HL-60/S4 treated with retinoic acid at 250 ng/mL for 4 days and 3 days (cell line): Measurements from ENCODE around the gene GLRX.

ENCODE experiments used
- in situ Hi-C: fragments of 300-500 bp; cut with MboI; formaldehyde crosslinking; loops from 2 replicates; pipeline ENCODE4 v1.7.0; 2022; ENCODE audit warnings: low sequenced_read_pairs

GLRX gene, protein sequence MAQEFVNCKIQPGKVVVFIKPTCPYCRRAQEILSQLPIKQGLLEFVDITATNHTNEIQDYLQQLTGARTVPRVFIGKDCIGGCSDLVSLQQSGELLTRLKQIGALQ

GRCh38 chr5:95822542-95823181, at the start of gene GLRX:
Gene GLRX (minus strand): TSS chr5:95822726. CDS start chr5:95822662, 64 bp downstream.
- in situ Hi-C loops = no loop called here

DNA sequence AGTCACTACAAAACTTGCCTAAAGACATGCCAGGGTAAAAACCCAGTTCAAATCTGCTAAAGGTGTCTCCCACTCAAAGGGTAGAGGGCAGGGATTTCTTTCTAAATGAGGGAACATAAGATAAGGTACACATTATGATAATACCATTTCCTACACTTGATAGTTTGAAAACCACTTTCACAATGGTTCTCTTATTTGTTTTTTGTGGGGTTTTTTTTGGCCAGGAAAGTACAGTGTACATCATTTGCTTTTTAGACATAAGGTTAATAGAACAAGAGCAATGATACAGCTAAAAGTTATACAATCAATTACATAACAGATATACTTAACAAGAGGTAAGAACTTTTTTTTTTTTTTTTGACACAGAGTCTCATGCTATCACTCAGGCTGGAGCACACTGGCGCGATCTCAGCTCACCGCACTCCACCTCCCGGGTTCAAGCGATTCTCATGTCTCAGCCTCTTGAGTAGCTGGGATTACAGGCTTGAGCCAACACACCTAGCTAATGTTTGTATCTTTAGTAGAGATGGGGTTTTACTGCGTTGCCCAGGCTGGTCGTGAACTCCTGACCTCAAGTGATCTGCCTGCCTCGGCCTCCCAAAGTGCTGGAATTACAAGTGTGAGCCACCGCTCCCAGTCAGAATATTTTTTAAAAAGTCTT, 48.8 kb upstream of the GLRX start:
- in situ Hi-C loops = loop anchor here (25.0 kb wide), 1 partner anchor 466 kb away; no protein-coding TSS in a partner anchor

- in situ Hi-C loops = loop anchor here (25.0 kb wide), 1 partner anchor 467 kb away; no protein-coding TSS in a partner anchor
These were observed 47.7 kb upstream of the GLRX start for GRCh38 chr5:95870105-95870672.

DNA sequence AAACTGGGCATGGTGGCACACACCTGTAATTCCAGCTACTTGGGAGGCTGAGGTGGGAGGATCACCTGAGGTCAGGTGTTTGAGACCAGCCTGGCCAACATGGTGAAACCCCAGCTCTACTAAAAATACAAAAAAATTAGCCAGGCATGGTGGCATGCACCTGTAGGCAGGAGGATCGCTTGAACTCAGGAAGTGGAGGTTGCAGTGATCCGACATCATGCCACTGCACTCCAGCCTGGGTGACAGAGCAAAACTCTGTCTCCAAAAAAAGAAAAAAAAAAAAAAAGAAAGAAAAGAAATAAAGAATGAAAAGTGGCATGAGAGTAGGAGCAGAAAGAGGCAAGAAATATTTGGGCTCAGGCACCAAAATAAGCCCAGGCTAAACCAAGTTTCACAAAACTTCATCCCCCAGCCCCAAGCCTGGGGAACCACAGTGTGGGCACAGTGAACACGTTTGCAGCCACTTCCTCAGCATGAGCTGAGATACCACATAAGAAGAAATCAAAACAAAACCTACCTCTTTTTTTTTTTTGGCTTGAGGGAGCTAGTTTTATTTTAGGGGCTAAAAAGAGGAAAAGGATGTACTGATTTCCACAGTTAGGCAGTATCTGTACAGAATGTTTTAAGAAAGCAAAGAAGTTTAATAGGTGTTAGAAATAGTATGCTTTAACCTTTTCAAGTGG, 46.8 kb upstream of the GLRX start:
- in situ Hi-C loops = loop anchor here (25.0 kb wide), 1 partner anchor 468 kb away; no protein-coding TSS in a partner anchor

GRCh38 chr5:95868136-95868535, 45.6 kb upstream of the GLRX start:
- in situ Hi-C loops = loop anchor here (25.0 kb wide), 1 partner anchor 469 kb away; no protein-coding TSS in a partner anchor

- in situ Hi-C loops = loop anchor here (25.0 kb wide), 1 partner anchor 471 kb away; no protein-coding TSS in a partner anchor
These were observed 44.0 kb upstream of the GLRX start for GRCh38 chr5:95866435-95867040.

- in situ Hi-C loops = loop anchor here (25.0 kb wide), 1 partner anchor 472 kb away; no protein-coding TSS in a partner anchor
These were observed 42.5 kb upstream of the GLRX start for GRCh38 chr5:95864944-95865504.

- in situ Hi-C loops = loop anchor here (25.0 kb wide), 1 partner anchor 473 kb away; no protein-coding TSS in a partner anchor
These were observed 41.9 kb upstream of the GLRX start for GRCh38 chr5:95864456-95864855.

DNA sequence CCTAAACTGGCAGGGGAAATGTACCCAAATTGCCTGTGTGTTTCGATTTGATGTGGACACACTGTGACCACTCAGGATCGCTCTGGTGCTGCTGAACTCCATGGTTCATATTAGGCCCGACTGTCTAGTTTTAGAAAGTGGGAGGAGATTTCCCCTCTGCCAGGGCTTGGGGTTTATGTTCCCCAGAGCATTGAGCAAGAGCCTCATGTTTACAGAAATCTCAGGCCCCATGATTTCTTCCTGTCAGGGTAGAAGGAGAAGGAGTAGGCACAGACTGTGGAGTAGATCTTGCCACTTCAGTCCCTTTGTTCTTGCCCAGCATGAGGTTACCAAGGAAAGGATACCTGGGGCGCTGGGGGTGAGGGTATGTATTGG, 40.8 kb upstream of the GLRX start:
- in situ Hi-C loops = loop anchor here (25.0 kb wide), 1 partner anchor 474 kb away; no protein-coding TSS in a partner anchor

DNA sequence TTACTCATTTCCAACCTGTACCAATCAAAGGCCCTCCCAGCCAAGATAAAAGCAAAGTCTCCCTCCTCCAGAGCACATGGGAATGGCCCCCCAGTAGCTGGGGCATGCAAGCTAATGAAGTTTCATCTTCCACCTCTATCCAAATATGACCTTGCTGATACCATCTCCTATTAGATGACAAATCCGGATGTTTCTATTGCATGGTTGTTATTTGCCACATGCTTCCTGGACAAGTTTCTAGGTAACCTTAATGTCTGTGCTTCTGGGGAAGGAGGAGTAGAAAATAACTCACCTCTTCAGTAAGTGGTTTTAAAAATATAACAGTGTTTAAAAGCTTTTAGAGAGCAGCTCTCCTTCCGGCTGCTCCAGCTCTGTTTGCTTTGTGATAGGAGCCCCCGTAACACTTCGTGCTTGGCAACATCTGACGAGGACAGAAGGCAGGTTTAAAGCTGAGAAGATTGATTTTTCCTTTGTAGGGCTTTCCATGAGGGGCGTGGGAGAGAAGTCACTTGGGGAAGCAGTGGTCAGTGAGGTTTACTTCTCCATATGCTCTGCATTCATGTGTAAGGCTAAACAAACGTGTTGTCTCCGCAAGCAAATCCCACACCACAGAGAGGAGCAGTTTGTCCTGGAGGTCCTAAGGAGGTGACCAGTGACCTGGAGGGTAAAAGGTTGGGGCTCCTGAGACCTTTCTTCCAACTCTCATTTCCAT, 40.3 kb upstream of the GLRX start:
- in situ Hi-C loops = loop anchor here (25.0 kb wide), 1 partner anchor 474 kb away; no protein-coding TSS in a partner anchor

DNA sequence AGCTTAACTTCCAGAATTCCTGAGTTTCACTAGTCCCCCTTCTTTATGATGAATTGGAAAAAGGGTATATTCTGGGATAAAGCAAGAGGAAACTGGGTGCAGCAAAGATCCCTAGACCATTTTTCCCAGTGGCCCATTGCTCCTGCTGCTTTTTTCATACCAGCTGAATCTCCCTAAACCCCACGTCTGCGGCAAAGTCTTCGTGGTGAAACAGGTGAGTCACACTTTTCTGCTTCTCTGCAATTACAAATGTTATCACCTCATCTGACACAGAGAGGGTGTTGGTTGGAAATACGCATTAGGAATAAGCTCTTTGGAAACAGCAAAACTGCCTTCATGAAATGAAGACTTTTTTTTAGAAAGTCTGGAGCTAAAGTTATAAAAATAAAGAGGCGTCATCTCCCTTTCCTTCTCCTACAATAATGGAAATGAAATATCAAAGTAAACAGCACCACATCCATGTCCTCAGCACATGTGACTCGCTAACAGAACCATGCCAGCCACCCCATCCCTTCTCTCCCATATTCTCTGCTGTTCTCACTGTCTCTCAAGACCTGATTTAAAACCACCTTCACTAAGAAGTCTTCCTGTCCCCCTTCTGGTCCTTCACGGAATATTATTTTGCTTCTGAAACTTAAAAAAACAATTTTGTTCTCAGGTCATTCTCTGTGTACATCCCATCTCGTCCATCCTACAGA, 39.5 kb upstream of the GLRX start:
- in situ Hi-C loops = loop anchor here (25.0 kb wide), 1 partner anchor 475 kb away; no protein-coding TSS in a partner anchor

GRCh38 chr5:95861221-95861863, 38.8 kb upstream of the GLRX start:
- in situ Hi-C loops = loop anchor here (25.0 kb wide), 1 partner anchor 476 kb away; no protein-coding TSS in a partner anchor

- in situ Hi-C loops = loop anchor here (25.0 kb wide), 1 partner anchor 478 kb away; no protein-coding TSS in a partner anchor
These were observed 37.1 kb upstream of the GLRX start for GRCh38 chr5:95859661-95860060.

- in situ Hi-C loops = loop anchor here (25.0 kb wide), 1 partner anchor 478 kb away; no protein-coding TSS in a partner anchor
These were observed 36.4 kb upstream of the GLRX start for GRCh38 chr5:95858661-95859595.

- in situ Hi-C loops = loop anchor here (25.0 kb wide), 1 partner anchor 479 kb away; no protein-coding TSS in a partner anchor
These were observed 35.5 kb upstream of the GLRX start for GRCh38 chr5:95858023-95858461.

DNA sequence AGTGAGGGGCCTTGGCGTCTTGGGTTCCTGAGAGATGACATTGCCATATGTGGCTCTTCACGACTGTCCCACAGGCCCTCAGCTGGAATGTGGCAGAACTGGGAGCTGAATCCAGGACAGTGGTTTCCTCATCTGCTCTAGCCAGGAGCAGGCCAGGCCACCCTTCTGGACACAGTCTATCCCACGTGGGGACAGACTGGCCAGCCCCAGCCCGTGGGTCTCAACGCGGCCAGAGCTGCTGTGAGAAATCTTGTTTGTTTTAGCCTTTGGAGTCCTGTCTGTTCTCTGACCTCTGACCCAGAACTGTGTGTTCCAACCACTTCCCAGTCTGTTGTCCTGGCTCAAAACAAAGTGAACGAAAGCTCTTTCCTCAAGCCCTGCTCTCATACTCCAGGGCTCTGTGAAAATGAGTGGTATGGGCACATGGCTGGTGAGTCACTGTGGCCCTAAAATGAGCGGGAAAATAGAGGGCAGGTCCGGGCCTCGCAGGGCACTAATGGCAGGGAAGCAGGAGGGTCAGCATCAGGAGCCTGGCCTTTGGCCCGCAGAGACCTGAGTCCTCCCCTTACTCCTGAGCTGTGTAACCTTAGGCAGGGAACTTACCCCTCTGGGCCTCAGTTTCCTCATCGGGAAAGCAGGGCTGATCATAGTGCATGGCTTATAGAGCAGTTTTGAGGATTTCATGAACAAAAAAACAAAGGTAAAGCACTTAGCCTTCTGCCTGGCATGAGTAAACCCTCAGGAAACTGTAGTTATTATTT, 34.8 kb upstream of the GLRX start:
- in situ Hi-C loops = loop anchor here (25.0 kb wide), 1 partner anchor 480 kb away; no protein-coding TSS in a partner anchor
